ENCODE results near the gene CTSE. TPM values are rescaled to one million over a fixed set of nuclear protein-coding genes. Genes with fewer than 3 reads are reported as not detected.

CTSE gene
- polyA plus RNA-seq, 1 donor (not counting 4 experiments of a cell fraction or from before 2014, with no cell fraction given) = 0.33 TPM

- H3K27ac ChIP-seq (ENCODE audit: control insufficient read depth, insufficient read depth, low read length) = no peak overlapping the region
- dilution Hi-C loops (cut with MboI; ENCODE audit: extremely low pct_ligation_motif_present, low sequenced_read_pairs) = no loop called here
- no peaks in the 10 kb centered on the region for H3K79me2 ChIP-seq (ENCODE audit: control insufficient read depth, insufficient read depth, low read length)
- H3K9me3 ChIP-seq (ENCODE audit: control insufficient read depth, low read depth, low read length) = no peaks in the 10 kb centered on the region
- H3K4me3 ChIP-seq (ENCODE audit: control insufficient read depth in 2 of 3, extremely low read depth in 1 of 3, insufficient read depth in 2 of 3, low read depth in 1 of 3, low read length in 3 of 3) = no peak overlapping the region
- no peaks in the 10 kb centered on the region for H4K20me1 ChIP-seq (ENCODE audit: control insufficient read depth, extremely low read depth, insufficient read depth, low read length)
- FAIRE-seq (no peak), DNase-seq (ENCODE audit: low read depth, low spot score) (no peak)
- no peak overlapping the region for H2AFZ ChIP-seq (ENCODE audit: control insufficient read depth, low read length)
- peaks cover 13% of the 10 kb centered on the region for H3K27me3 ChIP-seq (ENCODE audit: control insufficient read depth, extremely low read depth, insufficient read depth, low read length)
- no peaks in the 10 kb centered on the region for H3K36me3 ChIP-seq (ENCODE audit: control insufficient read depth in 2 of 2, extremely low read depth in 1 of 2, insufficient read depth in 2 of 2, low read length in 2 of 2)
- H3K4me2 ChIP-seq (ENCODE audit: control insufficient read depth, extremely low read depth, insufficient read depth, low read depth, low read length) = no peak overlapping the region
- H3K9me1 ChIP-seq (ENCODE audit: control insufficient read depth, extremely low read depth, insufficient read depth, low read length) = no peaks in the 10 kb centered on the region
- no peak overlapping the region for H3K9ac ChIP-seq (ENCODE audit: control insufficient read depth, extremely low read depth, insufficient read depth, low read length)
- H3K4me1 ChIP-seq (ENCODE audit: control insufficient read depth, extremely low read depth, insufficient read depth, low read length) = peaks cover 4% of the 10 kb centered on the region
- no peak for TF ChIP-seq EZH2 (IDR thresholded peaks at IDR 0.05; ENCODE audit: low read length)
- TF ChIP-seq, protein P1, sequence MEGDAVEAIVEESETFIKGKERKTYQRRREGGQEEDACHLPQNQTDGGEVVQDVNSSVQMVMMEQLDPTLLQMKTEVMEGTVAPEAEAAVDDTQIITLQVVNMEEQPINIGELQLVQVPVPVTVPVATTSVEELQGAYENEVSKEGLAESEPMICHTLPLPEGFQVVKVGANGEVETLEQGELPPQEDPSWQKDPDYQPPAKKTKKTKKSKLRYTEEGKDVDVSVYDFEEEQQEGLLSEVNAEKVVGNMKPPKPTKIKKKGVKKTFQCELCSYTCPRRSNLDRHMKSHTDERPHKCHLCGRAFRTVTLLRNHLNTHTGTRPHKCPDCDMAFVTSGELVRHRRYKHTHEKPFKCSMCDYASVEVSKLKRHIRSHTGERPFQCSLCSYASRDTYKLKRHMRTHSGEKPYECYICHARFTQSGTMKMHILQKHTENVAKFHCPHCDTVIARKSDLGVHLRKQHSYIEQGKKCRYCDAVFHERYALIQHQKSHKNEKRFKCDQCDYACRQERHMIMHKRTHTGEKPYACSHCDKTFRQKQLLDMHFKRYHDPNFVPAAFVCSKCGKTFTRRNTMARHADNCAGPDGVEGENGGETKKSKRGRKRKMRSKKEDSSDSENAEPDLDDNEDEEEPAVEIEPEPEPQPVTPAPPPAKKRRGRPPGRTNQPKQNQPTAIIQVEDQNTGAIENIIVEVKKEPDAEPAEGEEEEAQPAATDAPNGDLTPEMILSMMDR (optimal IDR thresholded peaks at IDR 0.05 in 1 of 3, IDR thresholded peaks at IDR 0.05 in 1 of 3, conservative IDR thresholded peaks at IDR 0.05 in 1 of 3; ENCODE audit: extremely low read depth in 1 of 3, insufficient read depth in 2 of 3, low read length in 3 of 3) = no peak
Measured at GRCh38 chr1:205967554-205968335, 56.0 kb downstream of the CTSE start.

- dilution Hi-C loops (cut with MboI; ENCODE audit: extremely low pct_ligation_motif_present, low sequenced_read_pairs) = no loop called here
- H3K79me2 ChIP-seq (ENCODE audit: control insufficient read depth, insufficient read depth, low read length) = no peaks in the 10 kb centered on the region
Measured at GRCh38 chr1:205965036-205965884, 58.4 kb downstream of the CTSE start.

More at GRCh38 chr1:205965036-205965884, 58.4 kb downstream of the CTSE start:
- no peak overlapping the region for H3K27ac ChIP-seq (ENCODE audit: control insufficient read depth, insufficient read depth, low read length)
- no peaks in the 10 kb centered on the region for H3K9me3 ChIP-seq (ENCODE audit: control insufficient read depth, low read depth, low read length)
- no peaks in the 10 kb centered on the region for H3K9me1 ChIP-seq (ENCODE audit: control insufficient read depth, extremely low read depth, insufficient read depth, low read length)
- H3K4me2 ChIP-seq (ENCODE audit: control insufficient read depth, extremely low read depth, insufficient read depth, low read depth, low read length) = no peak overlapping the region
- TF ChIP-seq, protein P1 (optimal IDR thresholded peaks at IDR 0.05 in 1 of 3, IDR thresholded peaks at IDR 0.05 in 1 of 3, conservative IDR thresholded peaks at IDR 0.05 in 1 of 3; ENCODE audit: extremely low read depth in 1 of 3, insufficient read depth in 2 of 3, low read length in 3 of 3) = no peak
- TF ChIP-seq EZH2 (IDR thresholded peaks at IDR 0.05; ENCODE audit: low read length) = no peak
- no peaks in the 10 kb centered on the region for H3K36me3 ChIP-seq (ENCODE audit: control insufficient read depth in 2 of 2, extremely low read depth in 1 of 2, insufficient read depth in 2 of 2, low read length in 2 of 2)
- no peaks in the 10 kb centered on the region for H4K20me1 ChIP-seq (ENCODE audit: control insufficient read depth, extremely low read depth, insufficient read depth, low read length)
- peaks cover 32% of the 10 kb centered on the region for H3K27me3 ChIP-seq (ENCODE audit: control insufficient read depth, extremely low read depth, insufficient read depth, low read length)
- FAIRE-seq (no peak), DNase-seq (ENCODE audit: low read depth, low spot score) (no peak)
- no peak overlapping the region for H3K4me3 ChIP-seq (ENCODE audit: control insufficient read depth in 2 of 3, extremely low read depth in 1 of 3, insufficient read depth in 2 of 3, low read depth in 1 of 3, low read length in 3 of 3)
- H3K4me1 ChIP-seq (ENCODE audit: control insufficient read depth, extremely low read depth, insufficient read depth, low read length) = peaks cover 17% of the 10 kb centered on the region
- H3K9ac ChIP-seq (ENCODE audit: control insufficient read depth, extremely low read depth, insufficient read depth, low read length) = no peak overlapping the region
- H2AFZ ChIP-seq (ENCODE audit: control insufficient read depth, low read length) = no peak overlapping the region
